AG04450 (cell line): ENCODE results near the gene IQSEC2. TPM values are rescaled to one million over a fixed set of nuclear protein-coding genes. Genes with fewer than 3 reads are reported as not detected.

Source experiments
- CTCF ChIA-PET: fragments of 300-600, 350-600 bp; formaldehyde crosslinking; extraction: SDS; loops from one replicate; lab custom pipeline; 2022; ENCODE audit warnings: antibody characterized with exemption, inconsistent platforms; lab: Charles Lee
- POLR2A ChIA-PET: fragments of 350-600 bp; formaldehyde crosslinking; extraction: SDS; loops from one replicate; lab custom pipeline; 2021; ENCODE audit warnings: antibody characterized with exemption, inconsistent platforms; lab: Yijun Ruan, JAX
- DNase-seq: peaks from one replicate; pipeline ENCODE4 v3.0.0-alpha.2; 2011; ENCODE audit warnings: low read depth, low spot score
- H3K27ac ChIP-seq: one replicate; pipeline ENCODE4 v1.5.1; 2012; ENCODE audit warnings: low read depth, low read length, control low read depth
- H3K27me3 ChIP-seq: one replicate; pipeline ENCODE4 v1.6.0; 2012; ENCODE audit warnings: low read length; ENCODE audit not compliant: control insufficient read depth, insufficient read depth
- H3K4me3 ChIP-seq: 2 replicates; pipeline ENCODE4 v1.5.1; 2011; ENCODE audit warnings: mild to moderate bottlenecking, low read depth, low read length, control low read depth
- H3K9me3 ChIP-seq: 2 replicates; pipeline ENCODE4 v1.5.1; 2012; ENCODE audit warnings: low read length; ENCODE audit not compliant: control insufficient read depth, insufficient read depth
- CTCF ChIP-seq: IDR thresholded peaks from 2 replicates; pipeline ENCODE4 v1.5.1; 2011; ENCODE audit warnings: low read depth, low read length, control low read depth, inconsistent platforms
- polyA plus RNA-seq: library from polyadenylated mRNA; depleted of rRNA; stranded (reverse); fragments of >200 nt; gene quantifications from 2 replicates; pipeline ENCODE4 v1.2.3, GENCODE V29; 2011; rRNA removed
- small RNA-seq: library from RNA; depleted of rRNA; stranded (forward); fragments of <200 nt; gene quantifications from one replicate; pipeline ENCODE3, GENCODE V24; 2012; ENCODE audit warnings: low read depth; ENCODE audit not compliant: insufficient read length

IQSEC2 gene
- polyA plus RNA-seq, 1 experiment = 9.1 TPM

DNA sequence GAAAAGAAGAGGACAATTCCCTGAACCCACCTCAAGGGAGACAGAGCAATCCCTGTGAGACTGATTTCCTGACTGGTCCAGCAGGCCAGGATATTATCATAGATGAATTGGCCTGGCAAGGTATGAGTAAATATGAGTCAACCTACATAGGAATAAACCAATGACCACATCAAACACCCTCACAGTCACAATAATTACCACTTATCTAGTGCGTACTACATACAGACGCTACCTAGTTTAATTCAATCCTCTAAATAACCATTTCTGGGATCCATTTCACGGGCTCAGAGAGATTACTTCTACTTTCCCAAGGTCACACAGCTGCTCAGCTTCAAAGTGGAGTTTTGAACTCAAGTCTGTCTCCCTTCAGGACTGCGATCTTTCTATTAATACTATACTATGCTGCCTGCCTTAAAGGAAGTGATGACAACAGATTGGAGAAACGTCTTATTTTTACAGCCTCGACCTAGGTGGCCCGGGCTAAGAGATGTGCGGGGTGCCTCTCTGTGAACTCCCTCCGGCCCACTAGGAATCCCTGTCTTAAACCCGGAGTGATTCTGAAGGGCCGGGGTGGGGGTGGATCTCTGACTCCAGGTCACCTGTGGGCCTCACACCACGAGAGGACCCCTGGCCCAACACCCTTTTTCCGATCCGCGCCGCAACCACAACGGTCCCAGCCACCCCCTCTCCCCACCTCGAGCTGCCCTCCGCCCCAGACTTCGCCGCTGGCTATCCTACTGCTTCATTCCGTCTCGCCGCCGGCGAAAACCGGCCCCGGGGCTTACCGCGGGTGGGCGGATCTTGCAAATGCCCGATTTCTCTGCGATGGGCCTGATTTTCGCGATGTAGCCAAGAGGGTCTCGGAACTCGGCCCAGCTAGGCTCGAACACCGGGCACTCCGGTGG, 57.2 kb downstream of the IQSEC2 start:
- peak overlapping the region; percentile 65 for H3K27ac ChIP-seq
- no peaks in the 10 kb centered on the region; the same call in 1 of the 2 replicates for H3K9me3 ChIP-seq
- ChIA-PET CTCF (interaction anchor here (2.0 kb wide), 1 partner anchor 108 kb away, joined by 4 read pairs; no protein-coding TSS in a partner anchor), POLR2A (no interaction called here)
- peak overlapping the region; percentile 76 for H3K4me3 ChIP-seq
- no peaks in the 10 kb centered on the region for H3K27me3 ChIP-seq
- no peak for TF ChIP-seq CTCF
- peak; percentile 10 for DNase-seq

DNA sequence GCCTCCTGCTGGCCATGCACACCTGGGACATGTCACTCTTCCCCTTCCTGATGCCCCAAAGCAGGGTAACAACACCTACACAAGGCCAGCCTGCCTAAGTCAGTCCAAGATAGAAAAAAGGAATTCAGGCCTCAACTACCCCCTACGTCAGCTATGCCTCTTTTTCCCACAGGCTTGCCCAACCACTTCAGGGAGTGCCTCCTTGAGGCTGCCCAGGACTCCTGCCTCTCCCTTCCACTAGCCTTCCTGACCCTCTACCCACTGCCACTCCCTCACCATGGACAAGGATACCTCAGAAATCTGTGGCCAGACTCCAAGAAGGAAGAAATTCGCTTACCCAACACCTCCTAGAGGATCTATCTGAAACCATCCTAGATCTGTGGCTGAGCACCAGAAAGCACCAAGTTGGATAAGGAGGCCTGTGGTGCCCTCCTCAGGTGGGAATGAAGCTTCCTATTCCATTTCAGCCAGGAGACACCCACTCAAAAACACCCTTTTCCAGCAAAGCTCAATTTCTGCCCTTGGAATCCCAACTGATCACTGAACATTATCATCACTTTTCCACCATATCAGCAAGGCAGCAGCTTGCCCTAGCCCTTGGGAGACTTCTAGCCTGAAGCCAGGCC, 58.2 kb downstream of the IQSEC2 start:
- no peak for DNase-seq
- no peak for TF ChIP-seq CTCF
- CTCF ChIA-PET = interaction anchor here (0.7 to 2.0 kb wide), 2 partner anchors 61 to 109 kb away, joined by 3 to 4 read pairs; no protein-coding TSS in a partner anchor
- Histone ChIP-seq H3K27me3 (no peaks in the 10 kb centered on the region), H3K4me3 (peak overlapping the region; percentile 76), H3K9me3 (no peaks in the 10 kb centered on the region; the same call in 1 of the 2 replicates), H3K27ac (no peak overlapping the region)
- POLR2A ChIA-PET = no interaction called here

Small RNAs within 50 kb of the gene (small RNA-seq; reads per million reads assigned to genes)
- not detected for gene RF00019

Other genes with a start within 250 kb of the IQSEC2 start
- 3.8 and 5.2 TPM in 2 replicates for gene GPR173, start 232.8 kb downstream of the IQSEC2 start, polyA plus RNA-seq
- 35.8 and 39.3 TPM in 2 replicates for gene TSPYL2, start 199.2 kb downstream of the IQSEC2 start, polyA plus RNA-seq
- 3.2 and 3.8 TPM in 2 replicates for gene KANTR, start 187.4 kb downstream of the IQSEC2 start, polyA plus RNA-seq
- 42.7 and 50.3 TPM in 2 replicates for gene KDM5C, start 56.4 kb downstream of the IQSEC2 start, polyA plus RNA-seq
- 21.3 and 25.3 TPM in 2 replicates for gene SMC1A, start 141.1 kb upstream of the IQSEC2 start, polyA plus RNA-seq
- 0.26 and 0.31 TPM in 2 replicates for gene RIBC1, start 141.3 kb upstream of the IQSEC2 start, polyA plus RNA-seq
- 87.4 and 113 TPM in 2 replicates for gene HSD17B10, start 152.8 kb upstream of the IQSEC2 start, polyA plus RNA-seq